ENCODE results near the gene DEAF1.

- TF ChIP-seq FOXM1 (IDR thresholded peaks at IDR 0.05; ENCODE audit: borderline replicate concordance) (no peak), NFRKB (IDR thresholded peaks at IDR 0.05) (no peak), SP1 (IDR thresholded peaks at IDR 0.05) (no peak), ARNT (IDR thresholded peaks at IDR 0.05) (no peak), BHLHE40 (IDR thresholded peaks at IDR 0.05; ENCODE audit: borderline replicate concordance) (no peak)
Measured at GRCh38 chr11:630871-631270, 64.2 kb downstream of the DEAF1 start.

All from HEK293T (cell line).